Measurements from ENCODE around the gene PRELP.

- TF ChIP-seq, protein P1, sequence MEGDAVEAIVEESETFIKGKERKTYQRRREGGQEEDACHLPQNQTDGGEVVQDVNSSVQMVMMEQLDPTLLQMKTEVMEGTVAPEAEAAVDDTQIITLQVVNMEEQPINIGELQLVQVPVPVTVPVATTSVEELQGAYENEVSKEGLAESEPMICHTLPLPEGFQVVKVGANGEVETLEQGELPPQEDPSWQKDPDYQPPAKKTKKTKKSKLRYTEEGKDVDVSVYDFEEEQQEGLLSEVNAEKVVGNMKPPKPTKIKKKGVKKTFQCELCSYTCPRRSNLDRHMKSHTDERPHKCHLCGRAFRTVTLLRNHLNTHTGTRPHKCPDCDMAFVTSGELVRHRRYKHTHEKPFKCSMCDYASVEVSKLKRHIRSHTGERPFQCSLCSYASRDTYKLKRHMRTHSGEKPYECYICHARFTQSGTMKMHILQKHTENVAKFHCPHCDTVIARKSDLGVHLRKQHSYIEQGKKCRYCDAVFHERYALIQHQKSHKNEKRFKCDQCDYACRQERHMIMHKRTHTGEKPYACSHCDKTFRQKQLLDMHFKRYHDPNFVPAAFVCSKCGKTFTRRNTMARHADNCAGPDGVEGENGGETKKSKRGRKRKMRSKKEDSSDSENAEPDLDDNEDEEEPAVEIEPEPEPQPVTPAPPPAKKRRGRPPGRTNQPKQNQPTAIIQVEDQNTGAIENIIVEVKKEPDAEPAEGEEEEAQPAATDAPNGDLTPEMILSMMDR (IDR thresholded peaks at IDR 0.05 in 8 of 11, conservative IDR thresholded peaks at IDR 0.05 in 3 of 11) = no peak
- no peak for TF ChIP-seq POLR2A (IDR thresholded peaks at IDR 0.05)
These were observed 33.8 kb upstream of the PRELP start for GRCh38 chr1:203441766-203442165.

Data from spleen (tissue), 7 donors.